Astrocyte of the hippocampus (primary cell): ENCODE data around the gene PTS.
"Not testable (repeated sequence)": the region's sequence is repeated elsewhere in the genome, so short reads cannot be mapped to it uniquely, and the experiment has no call there.

ENCODE experiments used
- DNase-seq: peaks from one replicate; pipeline ENCODE4 v3.0.0; 2011; ENCODE audit warnings: low read depth, low spot score

Gene PTS

DNA sequence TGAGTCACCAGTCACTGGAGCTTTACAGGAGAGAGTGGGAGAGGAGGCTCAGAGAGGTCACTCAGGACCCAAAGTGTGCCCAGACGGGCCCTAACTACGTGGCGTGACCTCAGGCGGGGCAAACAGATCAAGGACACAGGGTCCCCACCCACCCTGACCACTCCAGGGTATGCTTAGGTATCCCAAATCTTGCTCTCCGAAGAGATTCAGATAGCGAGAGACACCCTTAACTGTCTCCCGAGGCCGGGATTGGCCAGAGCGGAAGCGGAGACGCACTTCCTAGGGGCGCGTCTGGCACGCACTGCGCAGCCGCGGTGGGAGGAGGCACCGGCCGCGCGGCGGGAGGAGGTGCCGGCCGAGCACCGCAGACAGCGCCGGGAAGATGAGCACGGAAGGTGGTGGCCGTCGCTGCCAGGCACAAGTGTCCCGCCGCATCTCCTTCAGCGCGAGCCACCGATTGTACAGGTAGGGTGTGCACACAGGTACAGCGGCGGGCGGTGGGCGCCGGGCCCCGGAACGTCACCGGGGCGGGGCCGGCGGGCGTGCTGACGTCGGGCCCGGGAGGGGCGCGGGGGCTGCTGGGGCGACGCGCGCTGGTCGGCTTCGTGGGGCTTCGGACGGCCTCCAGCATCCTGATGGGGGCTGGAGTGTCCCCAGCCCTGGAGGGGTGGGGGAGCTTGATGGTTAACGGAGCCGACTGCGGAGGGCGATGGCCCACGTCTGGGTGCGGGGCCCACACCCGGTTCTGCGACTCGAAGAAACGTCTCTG, at the start of gene PTS:
TSS of gene PTS (plus strand) at position 367 of the 769 bp plus-strand sequence. CDS start at position 383, 16 bp downstream.
- peak; percentile 95 for DNase-seq

DNA sequence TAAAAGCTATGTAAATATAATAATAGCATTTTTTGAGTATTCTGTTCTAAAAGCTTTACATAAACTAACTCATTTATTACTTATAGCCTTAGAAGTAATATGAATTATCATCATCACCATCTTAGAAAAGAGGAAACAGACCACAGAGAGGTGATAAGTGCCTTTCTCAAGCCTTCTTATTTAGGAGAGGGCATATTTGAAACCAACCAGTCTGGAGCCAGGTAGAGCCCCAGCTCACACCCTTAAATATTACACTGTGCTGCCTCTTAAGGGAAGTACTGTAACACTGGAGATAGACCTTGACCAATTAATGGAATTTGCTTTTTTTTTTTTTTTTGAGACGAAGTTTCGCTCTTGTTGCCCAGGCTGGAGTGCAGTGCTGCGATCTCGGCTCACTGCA, 48.6 kb upstream of the PTS start:
- no peak for DNase-seq

DNA sequence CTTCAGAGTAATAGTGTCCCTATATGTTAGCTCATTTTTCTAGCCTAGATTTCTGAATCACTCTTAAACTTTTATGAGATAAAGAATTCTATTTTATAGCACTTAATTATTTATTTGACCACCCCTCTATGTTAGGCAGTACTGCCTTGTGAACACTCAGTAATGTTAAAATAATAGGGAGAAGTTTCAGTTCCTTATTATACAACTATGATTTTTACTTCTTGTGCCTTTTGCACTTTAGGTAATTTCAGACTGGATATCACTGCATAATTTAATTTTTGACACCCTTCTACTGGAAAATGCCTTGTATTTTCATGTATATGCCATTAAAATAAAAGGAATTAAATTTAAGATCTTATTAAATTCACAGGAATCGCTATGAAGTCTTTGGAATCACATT, 47.8 kb upstream of the PTS start:
- DNase-seq: no peak

DNA sequence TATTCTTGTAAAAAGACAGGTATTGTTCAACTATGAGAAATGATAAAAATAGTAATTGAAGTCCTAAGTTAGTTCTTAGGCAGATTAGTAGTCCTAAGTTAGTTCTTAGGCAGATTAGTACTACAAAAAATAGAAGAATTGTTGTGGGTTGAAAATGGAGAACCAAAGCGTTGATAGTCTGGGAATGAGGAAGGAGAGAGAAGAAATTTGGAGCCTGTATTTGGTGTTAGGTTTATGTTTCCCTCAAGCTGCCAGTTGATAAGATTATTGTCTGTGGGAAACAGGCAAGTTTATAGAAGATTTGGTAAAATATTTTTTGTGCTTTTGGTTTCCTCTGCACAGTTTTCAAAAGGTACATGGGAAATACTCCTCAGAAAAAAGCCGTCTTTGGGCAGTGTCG, 47.3 kb upstream of the PTS start:
- DNase-seq: no peak

DNA sequence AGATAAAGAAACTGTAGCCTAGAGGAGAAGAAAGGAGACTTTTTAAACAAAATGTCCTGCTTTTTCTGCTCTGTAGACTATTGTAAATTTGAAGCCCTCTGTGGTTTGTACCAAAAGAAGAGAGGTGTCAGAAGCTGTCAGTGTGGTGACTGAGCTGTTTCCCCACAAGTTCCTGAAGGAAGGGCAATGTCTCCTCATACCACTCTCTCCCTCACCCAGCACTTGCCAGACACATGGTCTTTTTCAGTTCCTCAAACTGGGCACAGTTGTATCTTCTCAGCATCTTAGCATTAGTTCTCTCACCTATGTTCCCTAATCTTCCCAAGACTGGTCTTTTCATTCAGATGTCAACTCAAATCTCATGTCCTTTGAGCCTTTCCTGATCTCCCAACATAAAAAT, 46.6 kb upstream of the PTS start:
- no peak for DNase-seq

DNA sequence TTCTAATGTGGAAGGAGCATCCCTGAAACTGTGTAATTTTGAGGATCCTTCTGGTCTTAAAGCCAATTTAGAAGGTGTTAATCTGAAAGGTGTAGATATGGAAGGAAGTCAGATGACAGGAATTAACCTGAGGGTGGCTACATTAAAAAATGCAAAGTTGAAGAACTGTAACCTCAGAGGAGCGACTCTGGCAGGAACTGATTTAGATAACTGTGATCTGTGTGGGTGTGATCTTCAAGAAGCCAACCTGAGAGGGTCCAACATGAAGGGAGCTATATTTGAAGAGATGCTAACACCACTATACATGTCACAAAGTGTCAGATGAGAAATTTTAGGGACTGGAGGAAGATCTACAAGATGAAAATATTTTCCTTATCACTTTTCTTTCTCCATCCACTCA, 43.4 kb upstream of the PTS start:
- no peak for DNase-seq

DNA sequence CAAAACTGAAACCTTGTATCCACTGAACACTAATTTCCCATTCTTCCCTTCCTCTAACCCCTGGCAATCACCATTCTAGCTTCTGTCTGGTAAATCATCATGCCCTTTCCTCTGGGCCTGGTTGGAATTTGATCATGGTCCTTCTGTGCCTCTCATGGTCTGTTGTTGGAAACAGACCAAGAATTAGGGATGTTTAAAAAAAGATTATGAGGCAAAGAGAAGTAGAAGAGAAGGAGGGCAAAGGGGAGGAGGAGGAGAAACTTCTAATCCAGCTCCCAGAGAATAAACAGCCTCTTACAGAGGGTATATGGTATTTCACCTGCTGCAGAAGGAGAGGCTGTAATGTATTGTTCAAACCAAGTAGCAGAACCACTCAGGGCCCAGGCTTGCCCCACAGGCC, 40.3 kb upstream of the PTS start:
- DNase-seq: no peak

DNA sequence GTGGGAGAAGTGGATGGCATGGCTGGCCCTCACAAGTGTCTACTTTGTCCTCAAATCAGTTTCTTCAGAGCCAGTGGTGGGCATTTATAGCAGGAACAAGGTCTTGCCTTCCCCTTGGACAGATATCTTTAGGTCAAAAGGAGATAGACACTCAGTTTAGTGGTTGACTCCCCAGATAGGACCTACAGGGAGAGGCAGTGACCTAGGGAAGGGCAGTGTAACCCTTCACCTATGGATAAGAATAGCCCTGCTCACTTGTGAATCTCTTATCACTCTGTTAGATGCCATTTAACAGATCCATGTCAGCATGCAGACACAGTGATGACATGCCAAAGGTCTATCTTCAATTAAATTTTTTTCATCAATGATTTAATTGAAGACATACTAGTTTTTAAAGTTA, 39.9 kb upstream of the PTS start:
- no peak for DNase-seq

DNA sequence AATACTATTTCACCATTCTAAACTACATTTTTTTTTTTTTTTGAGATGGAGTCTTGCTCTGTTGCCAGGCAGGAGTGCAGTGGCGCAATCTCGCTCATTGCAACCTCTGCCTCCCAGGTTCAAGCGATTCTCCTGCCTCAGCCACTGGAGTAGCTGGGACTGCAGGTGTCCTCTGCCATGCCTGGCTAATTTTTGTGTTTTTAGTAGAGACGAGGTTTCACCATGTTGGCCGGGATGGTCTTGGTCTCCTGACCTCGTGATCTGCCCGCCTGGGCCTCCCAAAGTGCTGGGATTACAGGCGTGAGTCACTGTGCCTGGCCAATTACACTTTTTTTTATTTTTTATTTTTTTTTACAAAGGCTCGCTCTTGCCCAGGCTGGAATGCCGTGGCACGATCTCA, 31.1 kb upstream of the PTS start:
- DNase-seq: not testable (repeated sequence)

DNA sequence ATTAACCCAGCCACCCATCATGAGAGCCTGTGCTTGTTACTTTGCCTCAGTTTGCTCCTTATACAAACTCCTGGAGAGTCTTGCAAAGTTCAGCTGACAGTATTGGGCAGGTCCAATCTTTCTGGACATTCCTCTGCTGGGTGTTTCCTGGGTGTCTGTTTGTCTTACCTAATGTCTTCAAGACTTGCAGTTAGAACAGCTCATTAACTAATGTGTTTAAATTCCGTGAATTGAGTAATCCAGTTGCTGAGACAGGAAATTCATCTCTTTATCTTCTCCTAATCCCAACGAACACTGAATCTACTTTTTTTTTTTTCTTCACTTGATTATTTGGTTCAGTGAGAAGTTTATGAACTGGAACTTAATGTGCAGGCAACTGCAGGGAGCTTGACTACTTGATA, 30.3 kb upstream of the PTS start:
- no peak for DNase-seq

DNA sequence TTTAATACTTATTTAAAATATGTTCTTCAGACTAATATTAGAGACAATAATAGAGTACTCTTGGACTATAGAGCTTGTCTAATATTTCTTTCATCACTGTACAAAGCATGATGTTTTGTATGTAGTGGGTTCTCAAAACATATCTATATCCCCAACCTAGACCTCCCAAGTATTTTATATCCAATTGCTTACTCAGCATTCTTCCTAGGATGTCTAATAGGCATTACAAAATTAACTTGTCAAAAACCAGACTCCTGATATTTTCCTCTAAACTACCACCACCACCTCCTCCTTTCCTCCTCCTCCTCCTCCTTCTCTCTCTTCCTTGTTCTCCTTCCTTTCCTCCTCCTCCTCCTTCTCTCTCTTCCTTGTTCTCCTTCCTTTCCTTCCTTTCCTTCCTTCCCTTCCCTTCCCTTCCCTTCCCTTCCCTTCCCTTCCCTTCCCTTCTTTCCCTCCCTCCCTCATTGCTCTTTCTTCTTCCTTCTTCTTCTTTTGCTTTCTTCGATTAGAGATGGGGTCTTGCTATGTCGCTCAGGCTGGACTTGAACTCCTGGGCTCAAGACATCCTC, 29.6 kb upstream of the PTS start:
- DNase-seq: no peak

DNA sequence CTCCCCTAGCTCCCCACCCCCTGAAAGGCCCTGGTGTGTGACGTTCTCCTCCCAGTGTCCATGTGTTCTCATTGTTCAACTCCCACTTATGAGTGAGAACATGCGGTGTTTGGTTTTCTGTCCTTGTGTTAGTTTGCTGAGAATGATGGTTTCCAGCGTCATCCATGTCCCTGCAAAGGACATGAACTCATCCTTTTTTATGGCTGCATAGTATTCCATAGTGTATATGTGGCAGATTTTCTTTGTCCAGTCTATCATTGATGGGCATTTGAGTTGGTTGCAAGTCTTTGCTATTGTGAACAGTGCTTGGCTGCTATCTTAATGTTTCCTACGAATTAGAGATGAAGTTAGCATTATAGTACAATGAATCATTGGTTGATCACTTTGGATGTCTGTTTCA, 27.1 kb upstream of the PTS start:
- DNase-seq: not testable (repeated sequence)

DNA sequence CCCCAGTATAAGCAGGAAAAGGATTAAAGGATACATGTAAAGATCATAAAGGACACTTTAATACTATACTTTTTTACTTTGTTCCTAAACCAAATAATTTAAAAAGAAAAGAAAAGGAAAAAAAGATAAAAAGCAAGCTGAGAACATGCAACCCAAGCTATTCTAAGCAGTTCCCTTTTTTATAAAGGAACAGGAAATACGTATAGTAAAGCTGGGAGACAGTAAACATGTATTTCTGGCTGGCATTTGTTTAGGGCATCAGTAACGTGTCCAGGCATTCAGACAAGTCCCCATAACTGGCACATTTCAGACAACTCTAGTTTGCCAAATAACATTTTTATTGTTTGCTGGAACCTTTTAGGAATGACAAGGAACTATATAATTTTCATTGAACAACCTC, 26.0 kb upstream of the PTS start:
- DNase-seq: no peak

DNA sequence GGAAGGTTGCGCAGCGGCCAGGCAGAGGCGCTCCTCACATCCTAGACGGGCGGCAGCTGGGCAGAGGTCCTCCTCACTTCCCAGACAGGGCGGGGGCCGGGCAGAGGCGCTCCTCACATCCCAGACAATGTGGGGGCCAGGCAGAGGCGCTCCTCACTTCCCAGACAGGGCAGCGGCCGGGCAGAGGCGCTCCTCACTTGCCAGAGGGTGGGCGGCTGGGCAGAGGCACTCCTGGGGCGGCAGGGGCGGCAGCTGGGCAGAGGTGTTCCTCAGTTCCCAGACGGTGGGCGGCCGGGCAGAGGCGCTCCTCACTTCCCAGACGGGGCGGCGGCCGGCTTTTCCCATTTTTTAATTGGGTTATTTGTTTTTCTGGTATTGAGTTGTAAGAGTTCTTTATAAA, 20.2 kb upstream of the PTS start:
- DNase-seq: no peak

DNA sequence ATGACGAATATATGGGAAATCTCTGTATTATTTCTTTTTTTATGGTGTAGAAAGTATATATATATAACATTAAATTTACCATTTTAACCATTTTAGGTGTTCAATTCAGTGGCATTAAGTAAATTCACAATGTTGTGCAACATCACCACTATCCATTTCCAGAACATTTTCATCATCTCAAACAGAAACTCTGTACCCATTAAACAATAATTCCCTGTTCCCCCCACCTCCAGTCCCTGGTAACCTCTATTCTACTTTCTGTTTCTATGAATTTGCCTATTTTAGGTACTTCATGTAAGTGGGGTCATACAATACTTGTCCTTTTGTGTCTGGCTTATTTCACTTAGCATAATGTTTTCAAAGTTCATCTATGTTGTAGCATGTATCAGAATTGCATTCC, 15.3 kb upstream of the PTS start:
- DNase-seq: no peak

DNA sequence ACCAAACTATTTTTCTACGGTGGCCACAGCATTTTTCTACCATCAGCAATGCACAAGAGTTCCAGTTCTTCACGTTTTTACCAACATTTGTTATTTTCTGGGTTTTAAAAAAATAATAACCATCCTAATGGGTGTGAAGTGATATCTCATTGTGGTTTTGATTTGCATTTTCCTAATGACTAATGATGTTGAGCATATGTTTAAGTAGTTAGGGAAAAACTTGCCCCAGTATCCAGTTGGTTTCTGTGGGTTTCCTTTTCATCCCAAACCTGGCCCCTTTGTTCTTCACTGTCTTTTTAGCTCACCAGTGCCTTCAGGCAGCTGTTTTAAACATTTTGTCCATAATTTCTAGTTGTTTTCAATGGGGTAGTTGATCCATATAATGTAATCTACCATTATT, 14.7 kb upstream of the PTS start:
- no peak for DNase-seq

DNA sequence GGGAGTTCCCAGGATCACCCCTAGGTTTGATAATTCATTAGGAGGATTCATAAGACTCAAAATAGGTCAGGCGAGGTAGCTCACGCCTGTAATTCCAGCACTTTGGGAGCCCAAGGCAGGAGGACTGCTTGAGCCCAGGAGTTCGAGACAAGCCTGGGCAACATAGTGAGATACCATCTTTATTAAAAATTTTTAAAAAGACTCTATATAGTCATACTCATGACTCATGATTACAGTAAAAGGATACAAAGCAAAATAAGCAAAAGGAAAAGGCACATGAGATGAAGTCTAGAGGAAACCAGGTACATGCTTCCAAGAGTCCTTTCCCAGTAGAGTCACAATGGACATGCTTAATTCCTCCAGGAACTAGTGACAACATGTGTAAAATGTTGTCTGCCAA, 13.9 kb upstream of the PTS start:
- DNase-seq: no peak

DNA sequence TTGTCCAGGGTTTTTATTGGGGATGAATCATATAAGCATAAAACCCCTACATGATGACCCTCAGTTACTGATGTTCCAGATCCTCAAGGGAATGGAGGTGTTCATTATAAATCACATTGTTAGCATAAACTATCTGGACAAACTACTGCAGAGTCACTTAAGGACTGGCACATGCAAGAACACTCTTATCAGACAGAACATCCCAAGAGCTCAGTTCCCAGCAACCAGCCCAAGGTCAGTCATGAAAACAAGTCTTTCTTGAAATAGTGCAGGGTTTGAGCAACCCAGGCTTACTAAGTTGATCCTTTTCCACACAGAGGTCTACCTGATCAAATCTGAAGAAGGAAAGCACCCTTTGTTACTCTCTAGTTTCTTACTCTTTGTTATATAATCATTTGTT, 13.5 kb upstream of the PTS start:
- DNase-seq: no peak

DNA sequence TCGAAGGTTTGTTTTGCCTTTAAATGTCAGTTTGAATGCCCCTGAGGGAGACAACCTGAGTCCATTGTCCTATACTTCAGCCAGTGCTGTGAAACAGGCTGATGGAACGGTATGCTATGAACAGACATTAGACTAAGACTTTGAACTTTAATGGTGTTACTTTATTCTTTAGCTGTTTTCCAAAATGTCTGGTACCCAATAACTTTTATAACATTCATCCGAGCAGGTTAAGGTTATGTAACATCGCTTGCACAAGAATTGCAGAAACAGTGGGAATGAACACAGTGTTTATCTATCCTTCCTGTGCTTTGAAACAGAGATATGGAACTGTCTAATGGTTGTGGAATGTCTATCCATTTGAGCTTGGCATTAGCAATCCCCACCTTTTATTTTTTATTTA, 12.5 kb upstream of the PTS start:
- DNase-seq: no peak

DNA sequence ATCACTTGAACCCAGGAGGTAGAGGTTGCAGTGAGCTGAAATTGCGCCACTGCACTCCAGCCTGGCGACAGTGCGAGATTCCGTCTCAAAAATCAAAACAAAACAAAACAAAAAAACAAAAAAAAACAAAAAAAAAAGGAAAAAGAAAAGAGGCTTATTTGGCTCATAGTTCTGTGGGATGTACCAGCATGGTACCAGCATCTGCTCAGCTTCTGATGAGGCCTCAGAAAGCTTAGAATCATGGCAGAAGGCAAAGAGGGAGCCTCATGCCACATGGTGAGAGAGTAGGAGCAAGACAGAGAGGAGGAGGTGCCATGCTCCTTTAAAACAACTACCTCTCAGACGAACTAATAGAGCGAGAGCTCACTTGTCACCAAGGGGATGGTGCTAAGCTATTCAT, 10.6 kb upstream of the PTS start:
- no peak for DNase-seq

DNA sequence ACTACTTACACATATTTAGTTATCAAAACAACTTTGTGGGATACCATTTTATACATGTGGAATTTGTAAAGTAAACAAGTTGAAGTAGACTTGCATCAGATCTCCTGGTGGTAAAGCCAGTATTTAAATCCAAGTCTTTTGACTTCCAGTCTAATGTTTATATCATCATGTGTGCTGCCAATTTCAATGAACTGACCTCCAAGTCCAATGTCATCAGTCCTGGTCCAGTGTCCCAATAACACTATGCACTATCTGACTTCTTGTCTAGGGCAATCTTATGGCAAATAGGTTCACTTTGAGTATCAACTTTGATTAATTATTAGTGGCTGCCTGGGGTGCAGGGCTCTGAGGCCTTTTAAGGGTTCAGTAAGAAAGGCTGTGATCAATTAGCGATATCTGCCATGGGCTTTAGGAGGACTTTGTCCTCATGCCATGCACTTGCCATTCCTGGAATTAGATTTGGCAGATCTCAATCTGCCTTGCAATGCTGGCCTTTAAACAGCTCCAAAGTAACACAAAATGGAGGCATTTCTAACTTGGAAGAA, 9.6 kb upstream of the PTS start:
- DNase-seq: no peak

DNA sequence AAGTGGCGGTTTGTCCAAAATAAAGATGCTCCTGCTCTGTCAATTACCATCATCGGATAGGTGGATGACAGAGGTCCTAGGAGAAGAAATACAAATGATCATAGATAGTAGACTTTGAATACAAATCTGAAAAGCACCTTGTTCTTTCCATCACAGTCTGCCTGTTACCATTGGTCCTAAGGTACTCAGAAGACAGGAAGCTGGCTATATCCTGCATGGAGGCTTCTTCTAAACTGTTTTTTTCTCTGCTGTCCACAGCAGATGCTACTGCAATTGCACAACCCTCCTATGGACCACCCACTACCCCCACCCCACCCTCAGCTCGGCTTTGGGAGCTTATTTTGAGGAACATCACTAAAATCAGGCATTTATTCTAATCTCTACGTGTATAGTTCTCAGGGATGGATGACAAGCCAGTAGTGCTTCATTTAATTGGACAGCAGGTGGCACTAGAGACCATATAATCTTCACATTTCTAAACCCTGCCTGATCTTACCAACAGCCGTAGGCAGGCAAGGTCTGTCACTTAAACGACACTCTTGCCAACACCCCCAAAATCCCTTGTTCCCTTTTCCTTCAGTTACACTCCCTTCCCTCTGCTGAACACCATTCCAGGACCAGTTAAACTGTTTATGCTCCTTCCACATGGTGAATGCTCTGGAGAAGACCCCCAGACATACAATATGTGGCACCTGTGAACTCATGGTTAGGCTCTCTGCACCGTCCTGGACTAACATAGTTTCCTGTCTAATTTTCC, 6.6 kb upstream of the PTS start:
- DNase-seq: peak; percentile 87
